ENCODE measurements around the gene NECAB2.

NECAB2 gene

DNA sequence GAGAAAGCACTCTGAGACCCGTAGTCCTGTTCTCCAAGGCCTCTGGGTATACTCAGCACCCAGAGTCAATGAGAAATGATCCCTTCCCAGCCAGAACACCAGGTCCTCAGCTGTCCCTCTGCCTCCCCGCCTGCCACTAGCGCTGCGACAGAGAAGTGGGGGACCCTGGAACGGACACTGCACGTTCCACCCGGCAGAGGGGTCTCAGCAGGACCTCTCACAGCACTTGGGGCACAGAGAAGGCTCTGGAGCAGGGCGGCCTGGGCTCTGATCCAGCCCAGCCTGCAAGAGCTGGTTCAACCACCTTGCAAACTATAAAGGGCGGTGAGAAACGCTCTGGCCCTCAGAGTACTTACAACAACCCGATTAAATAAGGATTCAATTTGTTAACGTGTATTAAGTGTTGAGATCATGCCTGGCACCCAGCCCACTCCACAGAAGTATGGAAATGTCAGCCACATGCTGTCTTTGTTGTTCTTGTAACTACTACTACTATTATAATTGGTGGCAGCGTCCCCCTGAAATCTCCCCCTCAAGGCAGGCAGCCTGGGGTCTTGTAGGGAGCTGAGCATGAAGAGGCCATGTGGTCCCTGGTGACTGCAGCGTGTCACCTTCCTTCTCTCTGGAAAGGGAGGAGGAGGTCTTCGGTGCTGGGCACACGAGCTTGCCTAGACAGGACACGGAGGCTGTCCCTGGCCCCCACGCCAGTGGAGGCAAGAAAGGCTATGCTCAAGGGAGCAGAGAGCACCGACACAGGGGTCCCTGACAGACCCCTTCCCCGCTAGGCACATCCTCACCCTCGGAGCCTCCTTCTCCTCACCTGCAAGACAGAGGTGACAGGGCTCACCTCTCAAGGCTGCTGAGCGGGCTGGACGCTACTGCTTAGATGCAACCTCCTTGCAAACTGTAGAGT lies 12.6 kb upstream of the NECAB2 start:
- H3K9me3 ChIP-seq (ENCODE audit: control insufficient read depth, insufficient read depth, low read length): no peaks in the 10 kb centered on the region
- H3K4me3 ChIP-seq (ENCODE audit: low read depth, low read length): no peak overlapping the region
- H3K27me3 ChIP-seq (ENCODE audit: control insufficient read depth, insufficient read depth, low read length): no peaks in the 10 kb centered on the region
- no peak overlapping the region for H3K9ac ChIP-seq (ENCODE audit: low read depth, low read length)
- H3K4me1 ChIP-seq (ENCODE audit: control insufficient read depth, insufficient read depth, low read length): peaks cover 5% of the 10 kb centered on the region
- peaks cover 3% of the 10 kb centered on the region for H3K36me3 ChIP-seq (ENCODE audit: control insufficient read depth, insufficient read depth, low read length)

GRCh38 chr16:83956336-83957289 lies 11.4 kb upstream of the NECAB2 start:
- H3K27me3 ChIP-seq (ENCODE audit: control insufficient read depth, insufficient read depth, low read length): no peaks in the 10 kb centered on the region
- peaks cover 3% of the 10 kb centered on the region for H3K36me3 ChIP-seq (ENCODE audit: control insufficient read depth, insufficient read depth, low read length)
- H3K4me1 ChIP-seq (ENCODE audit: control insufficient read depth, insufficient read depth, low read length): peaks cover 5% of the 10 kb centered on the region
- no peak overlapping the region for H3K4me3 ChIP-seq (ENCODE audit: low read depth, low read length)
- no peaks in the 10 kb centered on the region for H3K9me3 ChIP-seq (ENCODE audit: control insufficient read depth, insufficient read depth, low read length)
- H3K9ac ChIP-seq (ENCODE audit: low read depth, low read length): no peak overlapping the region

GRCh38 chr16:83957296-83957855 lies 10.7 kb upstream of the NECAB2 start:
- Histone ChIP-seq H3K9ac (ENCODE audit: low read depth, low read length) (no peak overlapping the region), H3K4me1 (ENCODE audit: control insufficient read depth, insufficient read depth, low read length) (peaks cover 5% of the 10 kb centered on the region), H3K9me3 (ENCODE audit: control insufficient read depth, insufficient read depth, low read length) (no peaks in the 10 kb centered on the region), H3K36me3 (ENCODE audit: control insufficient read depth, insufficient read depth, low read length) (peaks cover 3% of the 10 kb centered on the region), H3K4me3 (ENCODE audit: low read depth, low read length) (no peak overlapping the region), H3K27me3 (ENCODE audit: control insufficient read depth, insufficient read depth, low read length) (no peaks in the 10 kb centered on the region)

- Histone ChIP-seq H3K9ac (ENCODE audit: low read depth, low read length) (no peak overlapping the region), H3K4me3 (ENCODE audit: low read depth, low read length) (no peak overlapping the region), H3K36me3 (ENCODE audit: control insufficient read depth, insufficient read depth, low read length) (peaks cover 3% of the 10 kb centered on the region), H3K9me3 (ENCODE audit: control insufficient read depth, insufficient read depth, low read length) (no peaks in the 10 kb centered on the region), H3K27me3 (ENCODE audit: control insufficient read depth, insufficient read depth, low read length) (no peaks in the 10 kb centered on the region), H3K4me1 (ENCODE audit: control insufficient read depth, insufficient read depth, low read length) (peaks cover 5% of the 10 kb centered on the region)
Observed at GRCh38 chr16:83958137-83958845, 9.8 kb upstream of the NECAB2 start.

- no peak overlapping the region for H3K4me3 ChIP-seq (ENCODE audit: low read depth, low read length)
- H3K9me3 ChIP-seq (ENCODE audit: control insufficient read depth, insufficient read depth, low read length): no peaks in the 10 kb centered on the region
- H3K9ac ChIP-seq (ENCODE audit: low read depth, low read length): no peak overlapping the region
- no peaks in the 10 kb centered on the region for H3K27me3 ChIP-seq (ENCODE audit: control insufficient read depth, insufficient read depth, low read length)
- H3K36me3 ChIP-seq (ENCODE audit: control insufficient read depth, insufficient read depth, low read length): peaks cover 3% of the 10 kb centered on the region
- peaks cover 3% of the 10 kb centered on the region for H3K4me1 ChIP-seq (ENCODE audit: control insufficient read depth, insufficient read depth, low read length)
Observed at GRCh38 chr16:83958846-83959565, 9.0 kb upstream of the NECAB2 start.

GRCh38 chr16:83959656-83960434 lies 8.2 kb upstream of the NECAB2 start:
- no peak overlapping the region for H3K4me3 ChIP-seq (ENCODE audit: low read depth, low read length)

GRCh38 chr16:83960521-83961249 lies 7.4 kb upstream of the NECAB2 start:
- peaks cover 3% of the 10 kb centered on the region for H3K36me3 ChIP-seq (ENCODE audit: control insufficient read depth, insufficient read depth, low read length)
- no peak overlapping the region for H3K9ac ChIP-seq (ENCODE audit: low read depth, low read length)
- H3K4me1 ChIP-seq (ENCODE audit: control insufficient read depth, insufficient read depth, low read length): no peaks in the 10 kb centered on the region
- H3K9me3 ChIP-seq (ENCODE audit: control insufficient read depth, insufficient read depth, low read length): no peaks in the 10 kb centered on the region
- no peak overlapping the region for H3K4me3 ChIP-seq (ENCODE audit: low read depth, low read length)
- H3K27me3 ChIP-seq (ENCODE audit: control insufficient read depth, insufficient read depth, low read length): no peaks in the 10 kb centered on the region

More at GRCh38 chr16:83959656-83960434, 8.2 kb upstream of the NECAB2 start:
- Histone ChIP-seq H3K9me3 (ENCODE audit: control insufficient read depth, insufficient read depth, low read length) (no peaks in the 10 kb centered on the region), H3K9ac (ENCODE audit: low read depth, low read length) (no peak overlapping the region), H3K4me1 (ENCODE audit: control insufficient read depth, insufficient read depth, low read length) (no peaks in the 10 kb centered on the region), H3K36me3 (ENCODE audit: control insufficient read depth, insufficient read depth, low read length) (peaks cover 3% of the 10 kb centered on the region), H3K27me3 (ENCODE audit: control insufficient read depth, insufficient read depth, low read length) (no peaks in the 10 kb centered on the region)

GRCh38 chr16:83961591-83961990 lies 6.5 kb upstream of the NECAB2 start:
- Histone ChIP-seq H3K9me3 (ENCODE audit: control insufficient read depth, insufficient read depth, low read length) (no peaks in the 10 kb centered on the region), H3K27me3 (ENCODE audit: control insufficient read depth, insufficient read depth, low read length) (no peaks in the 10 kb centered on the region), H3K36me3 (ENCODE audit: control insufficient read depth, insufficient read depth, low read length) (peaks cover 3% of the 10 kb centered on the region), H3K4me3 (ENCODE audit: low read depth, low read length) (no peak overlapping the region), H3K9ac (ENCODE audit: low read depth, low read length) (no peak overlapping the region), H3K4me1 (ENCODE audit: control insufficient read depth, insufficient read depth, low read length) (no peaks in the 10 kb centered on the region)

DNA sequence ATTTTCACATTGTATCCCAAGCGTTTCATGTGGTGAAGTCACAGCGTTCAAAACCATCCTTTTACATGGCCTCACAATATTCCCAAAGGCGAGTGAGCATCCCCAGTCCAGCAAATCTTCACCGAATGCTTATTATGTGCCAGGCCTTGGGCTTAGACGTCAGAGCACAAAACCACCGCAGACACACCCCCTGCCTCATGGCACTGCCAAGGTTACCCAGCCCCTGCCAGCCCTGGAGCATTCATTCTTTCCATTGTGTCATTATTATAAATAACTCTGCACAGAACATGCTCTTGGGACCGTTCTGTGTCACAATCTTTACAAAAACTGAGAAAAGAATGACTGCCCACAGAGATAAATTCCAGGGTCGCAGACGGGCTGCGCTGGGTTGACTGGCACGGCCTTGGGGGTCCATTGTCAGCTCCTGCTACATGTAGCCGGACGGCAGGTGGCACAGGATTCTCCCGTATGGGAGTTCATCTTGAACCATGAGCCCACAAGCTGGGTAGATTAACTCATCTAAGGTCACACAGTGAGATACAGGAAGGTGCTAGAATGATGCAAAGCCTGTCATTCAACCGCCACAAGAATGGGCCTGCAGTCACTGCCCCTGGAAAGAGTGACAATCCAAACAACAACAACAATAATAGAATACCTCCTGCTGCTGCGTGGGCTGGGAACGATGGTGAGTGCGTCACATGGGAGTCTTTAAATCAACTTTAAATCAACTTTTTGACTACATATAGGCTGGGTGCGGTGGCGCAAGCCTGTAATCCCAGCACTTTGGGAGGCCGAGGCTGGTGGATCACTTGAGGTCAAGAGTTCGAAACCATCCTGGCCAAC lies 4.5 kb upstream of the NECAB2 start:
- Histone ChIP-seq H3K27me3 (ENCODE audit: control insufficient read depth, insufficient read depth, low read length) (no peaks in the 10 kb centered on the region), H3K4me3 (ENCODE audit: low read depth, low read length) (no peak overlapping the region), H3K36me3 (ENCODE audit: control insufficient read depth, insufficient read depth, low read length) (peaks cover 3% of the 10 kb centered on the region), H3K9ac (ENCODE audit: low read depth, low read length) (no peak overlapping the region), H3K9me3 (ENCODE audit: control insufficient read depth, insufficient read depth, low read length) (no peaks in the 10 kb centered on the region), H3K4me1 (ENCODE audit: control insufficient read depth, insufficient read depth, low read length) (no peaks in the 10 kb centered on the region)
